ENCODE data around the gene GDF2. TPM values are rescaled to one million over a fixed set of nuclear protein-coding genes. Genes with fewer than 3 reads are reported as not detected.

GDF2 gene
- polyA plus RNA-seq, 1 experiment = not detected

DNA sequence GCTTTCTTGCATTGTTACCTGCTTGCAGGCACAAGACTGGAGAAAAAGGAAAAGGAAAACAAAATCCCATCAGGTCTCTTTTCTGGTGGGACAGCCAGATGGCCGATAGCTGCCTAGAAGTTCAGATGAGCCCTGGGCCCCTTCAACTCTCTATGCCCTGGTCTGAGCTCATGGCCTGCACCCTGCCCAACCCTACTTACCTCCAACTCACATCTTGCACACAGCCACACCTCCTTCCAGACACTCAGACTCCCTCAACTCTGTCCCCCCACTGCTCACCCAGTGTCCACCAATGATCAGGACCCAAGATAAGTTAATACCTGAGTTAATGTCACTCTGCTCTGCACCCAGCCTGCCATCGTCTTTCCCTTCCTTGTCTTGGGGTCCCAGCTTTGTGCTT is 36.8 kb downstream of the GDF2 start:
- POLR2A ChIA-PET = no interaction called here
- DNase-seq (ENCODE audit: low read depth, low spot score) = no peak
- H3K9me3 ChIP-seq (ENCODE audit: control insufficient read depth, insufficient read depth, low read length) = no peaks in the 10 kb centered on the region
- TF ChIP-seq CTCF (IDR thresholded peaks at IDR 0.05; ENCODE audit: low read depth, low read length) = no peak
- H3K27me3 ChIP-seq (ENCODE audit: control insufficient read depth, insufficient read depth, low read length) = peaks cover 25% of the 10 kb centered on the region
- H3K4me3 ChIP-seq (ENCODE audit: low read depth, low read length) = no peak overlapping the region
- CTCF ChIA-PET = interaction anchor here (1.2 kb wide), 1 partner anchor 336 kb away, joined by 3 read pairs; no protein-coding TSS in a partner anchor
- no peak overlapping the region for H3K27ac ChIP-seq (ENCODE audit: low read depth, low read length)

DNA sequence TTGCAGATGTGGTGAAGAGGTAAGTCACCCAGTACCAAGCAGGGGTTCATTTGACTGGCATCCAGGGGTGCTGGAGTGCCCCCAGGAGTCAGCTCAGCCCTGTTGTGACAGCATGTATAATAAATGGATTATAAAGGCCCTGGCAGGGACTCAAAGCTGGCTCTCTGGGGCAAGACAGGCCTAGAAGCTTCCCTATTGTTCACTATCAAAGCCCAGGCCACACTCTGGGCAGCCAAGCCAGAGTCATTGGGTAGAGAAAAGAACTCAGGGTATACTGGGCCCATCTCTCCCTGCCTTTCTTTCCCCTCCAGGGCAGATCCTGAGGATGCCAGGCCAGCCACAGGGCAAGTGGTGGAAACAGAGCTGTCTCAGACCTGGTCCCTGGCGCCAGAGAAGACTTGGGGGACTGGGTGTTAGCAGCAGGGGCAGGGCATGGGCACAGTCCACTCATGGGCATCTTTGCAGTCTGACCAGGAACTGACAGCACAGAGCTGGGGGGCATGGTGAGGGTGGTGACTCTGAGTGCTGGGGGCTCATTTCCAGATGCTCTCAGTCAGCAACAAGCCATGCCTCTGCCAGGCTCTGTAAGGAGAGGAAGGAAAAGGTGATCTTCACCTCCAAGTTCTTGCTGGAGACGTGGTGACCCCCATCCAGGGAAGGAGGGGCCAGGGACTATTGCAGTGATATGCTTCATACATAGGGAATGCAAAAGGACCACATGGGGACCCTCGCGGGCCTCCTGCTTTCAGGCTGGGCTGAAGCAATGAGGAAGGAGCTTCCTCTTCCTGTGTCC is 37.6 kb downstream of the GDF2 start:
- DNase-seq (ENCODE audit: low read depth, low spot score) = no peak
- ChIA-PET POLR2A (no interaction called here), CTCF (interaction anchor here (0.7 to 2.4 kb wide), 4 partner anchors 10 to 337 kb away, joined by 3 to 9 read pairs (median 3); no protein-coding TSS in a partner anchor)
- H3K4me3 ChIP-seq (ENCODE audit: low read depth, low read length) = no peak overlapping the region
- H3K9me3 ChIP-seq (ENCODE audit: control insufficient read depth, insufficient read depth, low read length) = no peaks in the 10 kb centered on the region
- H3K27me3 ChIP-seq (ENCODE audit: control insufficient read depth, insufficient read depth, low read length) = peaks cover 20% of the 10 kb centered on the region
- H3K27ac ChIP-seq (ENCODE audit: low read depth, low read length) = no peak overlapping the region
- no peak for TF ChIP-seq CTCF (IDR thresholded peaks at IDR 0.05; ENCODE audit: low read depth, low read length)

DNA sequence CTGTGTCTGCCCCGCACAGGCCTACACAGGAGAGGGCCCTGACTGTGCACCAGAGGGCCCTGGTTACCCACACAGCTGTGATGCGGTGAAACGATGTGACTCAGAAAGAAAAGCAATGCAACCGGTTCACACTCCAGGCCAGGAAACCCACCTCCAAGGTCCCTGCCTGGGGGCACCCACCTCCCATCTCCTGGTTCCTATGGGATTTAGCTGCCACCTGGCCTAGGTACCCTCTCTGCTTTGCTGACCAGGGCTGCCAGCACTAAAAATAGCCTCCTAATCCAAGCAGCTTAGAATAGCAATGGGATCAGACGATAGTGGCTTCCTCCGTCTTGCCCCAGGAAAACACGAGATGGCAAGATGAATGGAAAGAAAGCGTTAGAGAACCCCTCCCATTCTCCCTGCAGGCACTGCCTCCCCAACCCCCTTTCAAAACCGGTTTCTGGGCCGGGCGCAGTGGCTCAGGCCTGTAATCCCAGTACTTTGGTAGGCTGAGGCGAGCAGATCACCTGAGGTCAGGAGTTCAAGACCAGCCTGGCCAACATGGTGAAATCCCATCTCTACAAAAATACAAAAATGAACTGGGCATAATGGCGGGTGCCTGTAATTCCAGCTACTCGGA is 38.3 kb downstream of the GDF2 start:
- DNase-seq (ENCODE audit: low read depth, low spot score) = no peak
- POLR2A ChIA-PET = no interaction called here
- no peaks in the 10 kb centered on the region for H3K9me3 ChIP-seq (ENCODE audit: control insufficient read depth, insufficient read depth, low read length)
- TF ChIP-seq CTCF (IDR thresholded peaks at IDR 0.05; ENCODE audit: low read depth, low read length) = no peak
- CTCF ChIA-PET = interaction anchor here (0.7 to 2.4 kb wide), 4 partner anchors 10 to 338 kb away, joined by 3 to 9 read pairs (median 3); no protein-coding TSS in a partner anchor
- no peak overlapping the region for H3K4me3 ChIP-seq (ENCODE audit: low read depth, low read length)
- H3K27me3 ChIP-seq (ENCODE audit: control insufficient read depth, insufficient read depth, low read length) = peaks cover 22% of the 10 kb centered on the region
- H3K27ac ChIP-seq (ENCODE audit: low read depth, low read length) = no peak overlapping the region

- peak; percentile 77 for TF ChIP-seq CTCF (IDR thresholded peaks at IDR 0.05; ENCODE audit: low read depth, low read length)
- peaks cover 25% of the 10 kb centered on the region for H3K27me3 ChIP-seq (ENCODE audit: control insufficient read depth, insufficient read depth, low read length)
- no peaks in the 10 kb centered on the region for H3K9me3 ChIP-seq (ENCODE audit: control insufficient read depth, insufficient read depth, low read length)
- no peak overlapping the region for H3K27ac ChIP-seq (ENCODE audit: low read depth, low read length)
- ChIA-PET POLR2A (no interaction called here), CTCF (interaction anchor here (0.7 to 2.4 kb wide), 9 partner anchors 9 to 367 kb away, joined by 3 to 9 read pairs (median 4); no protein-coding TSS in a partner anchor)
- no peak for DNase-seq (ENCODE audit: low read depth, low spot score)
- H3K4me3 ChIP-seq (ENCODE audit: low read depth, low read length) = no peak overlapping the region
These were observed 39.0 kb downstream of the GDF2 start for GRCh38 chr10:47361293-47361692.

DNA sequence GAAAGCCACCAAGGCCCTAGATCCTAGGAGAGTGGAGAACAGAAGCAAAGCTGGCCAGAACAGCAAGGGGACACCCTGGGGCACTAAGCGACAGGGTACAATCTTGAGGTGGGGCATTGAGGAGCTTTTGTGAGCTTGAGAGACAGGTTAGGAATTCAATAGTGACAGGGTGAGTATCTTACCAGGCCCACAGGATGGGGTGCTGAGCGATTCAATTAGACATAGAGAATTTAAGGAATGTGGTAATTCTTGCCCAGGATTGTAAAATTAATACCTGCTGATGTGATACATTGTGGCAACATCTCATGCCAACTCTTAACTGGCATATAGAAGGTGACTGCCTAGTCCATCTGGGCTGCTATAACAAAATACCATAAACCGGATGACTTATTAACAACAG is 39.9 kb downstream of the GDF2 start:
- no peak for TF ChIP-seq CTCF (IDR thresholded peaks at IDR 0.05; ENCODE audit: low read depth, low read length)
- Histone ChIP-seq H3K27me3 (ENCODE audit: control insufficient read depth, insufficient read depth, low read length) (peaks cover 27% of the 10 kb centered on the region), H3K9me3 (ENCODE audit: control insufficient read depth, insufficient read depth, low read length) (no peaks in the 10 kb centered on the region), H3K27ac (ENCODE audit: low read depth, low read length) (no peak overlapping the region), H3K4me3 (ENCODE audit: low read depth, low read length) (no peak overlapping the region)
- DNase-seq (ENCODE audit: low read depth, low spot score) = no peak
- POLR2A ChIA-PET = no interaction called here
- CTCF ChIA-PET = interaction anchor here (0.5 to 2.4 kb wide), 11 partner anchors 8 to 368 kb away, joined by 3 to 9 read pairs (median 4); no protein-coding TSS in a partner anchor

Measured in AG04450 (cell line).